Activated CD4-positive, alpha-beta memory T cell treated with anti-CD3 and anti-CD28 coated beads for 36 hours (primary cell): ENCODE data around the gene KIRREL3. TPM values are rescaled to one million over a fixed set of nuclear protein-coding genes. Genes with fewer than 3 reads are reported as not detected.

Source experiments
- CTCF ChIA-PET: fragments of 350-600 bp; sonication (Branson Sonifier 250); formaldehyde crosslinking; loops from one replicate; lab custom pipeline; 2021; ENCODE audit warnings: antibody characterized with exemption, inconsistent platforms; lab: Charles Lee
- POLR2A ChIA-PET: fragments of 350-600 bp; sonication (Branson Sonifier 250); formaldehyde crosslinking; loops from one replicate; lab custom pipeline; 2021; ENCODE audit warnings: antibody characterized with exemption; lab: Charles Lee
- DNase-seq: peaks from one replicate; pipeline ENCODE4 v3.0.0-alpha.2; 2020
- H3K27ac Mint-ChIP-seq: one replicate; pipeline ENCODE4 v1.8.0; 2021; ENCODE audit warnings: mixed read lengths
- H3K27me3 Mint-ChIP-seq: one replicate; pipeline ENCODE4 v1.8.0; 2021; ENCODE audit warnings: mixed read lengths
- H3K36me3 Mint-ChIP-seq: one replicate; pipeline ENCODE4 v1.8.0; 2021; ENCODE audit warnings: mixed read lengths
- H3K4me1 Mint-ChIP-seq: one replicate; pipeline ENCODE4 v1.8.0; 2021; ENCODE audit warnings: low read depth, mixed read lengths
- H3K4me3 Mint-ChIP-seq: one replicate; pipeline ENCODE4 v1.8.0; 2021; ENCODE audit warnings: mild to moderate bottlenecking, mixed read lengths
- H3K9me3 Mint-ChIP-seq: one replicate; pipeline ENCODE4 v1.8.0; 2021; ENCODE audit warnings: mixed read lengths
- intact Hi-C: fragments of 100-400 bp; cut with micrococcal nuclease; formaldehyde crosslinking; loops from one replicate; pipeline ENCODE4 v1.15.1; 2023
- total RNA-seq, 2 experiments: library from RNA; stranded (reverse); gene quantifications; one replicate each; pipeline ENCODE4 v1.2.3, GENCODE V29; 2021

Gene KIRREL3
- total RNA-seq, 2 experiments from 2014 or later, result not detected

DNA sequence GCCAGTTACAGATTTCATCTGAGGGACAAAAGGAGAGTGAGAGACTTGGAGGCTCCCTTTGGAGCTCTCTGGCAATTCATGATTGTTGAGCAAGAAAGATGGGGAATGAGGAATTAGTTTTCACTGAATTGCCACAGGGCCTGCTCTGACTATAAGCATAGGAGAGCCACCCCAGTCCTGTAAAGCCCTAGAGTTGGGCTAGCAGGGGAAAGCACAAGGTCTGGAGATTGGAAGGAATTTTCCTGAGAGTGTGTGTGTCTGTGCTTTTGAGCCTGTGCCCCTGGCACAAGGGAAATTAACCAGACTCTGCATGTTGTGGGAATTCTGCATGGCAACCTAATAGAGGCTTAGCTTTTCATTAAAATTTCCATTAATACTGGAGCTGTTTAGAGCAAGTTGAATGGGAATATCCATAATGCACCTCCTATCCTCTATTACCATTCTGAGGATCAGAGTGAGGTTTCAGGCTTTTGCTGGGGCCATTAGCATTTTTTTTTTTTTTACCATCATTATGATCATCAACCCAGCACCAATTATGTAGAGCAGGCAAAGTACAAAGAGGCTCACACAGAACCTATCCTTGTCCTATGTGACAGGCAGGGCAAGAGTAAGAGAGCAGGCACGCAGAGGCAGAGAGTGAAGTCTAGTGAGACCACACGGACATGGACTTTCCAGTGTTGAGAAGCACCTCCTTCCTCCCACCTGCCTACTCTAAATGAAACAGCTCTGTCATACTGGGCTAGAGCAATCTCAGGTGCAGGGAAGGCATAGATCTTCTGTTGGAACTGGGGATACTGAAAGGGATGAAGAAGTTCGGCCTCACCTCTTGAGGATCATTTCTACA lies 336.6 kb downstream of the KIRREL3 start:
- H3K9me3 Mint-ChIP-seq, result no peaks in the 10 kb centered on the region
- H3K27me3 Mint-ChIP-seq, result peaks cover 7% of the 10 kb centered on the region
- no peak overlapping the region for H3K4me3 Mint-ChIP-seq
- ChIA-PET POLR2A (no interaction called here), CTCF (no interaction called here)
- DNase-seq, result no peak
- H3K4me1 Mint-ChIP-seq, result no peaks in the 10 kb centered on the region
- H3K36me3 Mint-ChIP-seq, result no peaks in the 10 kb centered on the region
- intact Hi-C loops, result no loop called here
- no peak overlapping the region for H3K27ac Mint-ChIP-seq

- POLR2A ChIA-PET, result no interaction called here
- H3K36me3 Mint-ChIP-seq, result no peaks in the 10 kb centered on the region
- H3K9me3 Mint-ChIP-seq, result no peaks in the 10 kb centered on the region
- H3K4me3 Mint-ChIP-seq, result no peak overlapping the region
- no peak for DNase-seq
- no peak overlapping the region for H3K27ac Mint-ChIP-seq
- intact Hi-C loops, result no loop called here
- H3K27me3 Mint-ChIP-seq, result peaks cover 3% of the 10 kb centered on the region
- no peaks in the 10 kb centered on the region for H3K4me1 Mint-ChIP-seq
- CTCF ChIA-PET, result no interaction called here
Observed at GRCh38 chr11:126662035-126662790, 338.4 kb downstream of the KIRREL3 start.

GRCh38 chr11:126660761-126661425 lies 339.7 kb downstream of the KIRREL3 start:
- Mint-ChIP-seq H3K4me3 (no peak overlapping the region), H3K4me1 (no peaks in the 10 kb centered on the region), H3K36me3 (no peaks in the 10 kb centered on the region), H3K27me3 (peaks cover 2% of the 10 kb centered on the region), H3K27ac (no peak overlapping the region), H3K9me3 (no peaks in the 10 kb centered on the region)
- intact Hi-C loops, result no loop called here
- POLR2A ChIA-PET, result no interaction called here
- CTCF ChIA-PET, result no interaction called here
- no peak for DNase-seq

- no peaks in the 10 kb centered on the region for H3K36me3 Mint-ChIP-seq
- DNase-seq, result no peak
- no peak overlapping the region for H3K27ac Mint-ChIP-seq
- ChIA-PET POLR2A (no interaction called here), CTCF (no interaction called here)
- H3K9me3 Mint-ChIP-seq, result no peaks in the 10 kb centered on the region
- H3K4me3 Mint-ChIP-seq, result no peak overlapping the region
- peaks cover 2% of the 10 kb centered on the region for H3K27me3 Mint-ChIP-seq
- H3K4me1 Mint-ChIP-seq, result no peaks in the 10 kb centered on the region
- intact Hi-C loops, result no loop called here
Observed at GRCh38 chr11:126660321-126660720, 340.2 kb downstream of the KIRREL3 start.

DNA sequence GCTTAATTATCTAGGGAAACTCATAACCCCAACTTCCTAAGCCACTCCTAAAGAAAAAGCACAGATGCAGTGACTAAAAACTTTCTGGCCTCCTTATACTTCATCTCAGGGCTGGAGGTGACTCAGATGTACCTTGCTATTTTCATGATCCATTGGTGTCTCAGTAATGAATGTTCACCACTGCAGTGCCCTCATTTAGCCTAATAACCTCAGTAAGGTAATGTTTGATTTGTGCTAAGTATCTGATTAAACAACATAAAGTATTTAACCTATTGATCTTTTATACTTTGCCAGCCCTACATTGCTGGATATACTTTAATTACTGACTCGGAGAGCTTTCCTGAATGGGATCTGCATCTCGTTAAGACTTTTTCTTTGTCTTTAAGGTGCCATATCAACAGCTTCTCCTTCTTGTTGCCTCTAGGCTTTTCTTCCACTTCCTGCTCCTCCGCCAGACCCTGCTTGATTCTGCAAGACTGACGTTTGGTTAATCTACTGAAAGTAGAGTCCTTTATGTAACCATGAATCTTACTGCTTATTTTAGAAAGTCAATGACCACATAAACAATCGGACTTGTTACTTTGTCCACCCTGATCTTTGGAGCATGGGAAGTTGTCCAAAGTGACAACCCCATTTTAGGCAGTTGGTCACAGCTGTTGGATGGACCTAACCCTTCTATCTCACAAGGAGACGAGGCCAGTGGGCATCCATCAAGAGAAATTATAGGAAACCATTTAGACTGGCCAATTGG lies 342.1 kb downstream of the KIRREL3 start:
- no peaks in the 10 kb centered on the region for H3K9me3 Mint-ChIP-seq
- CTCF ChIA-PET, result no interaction called here
- H3K27me3 Mint-ChIP-seq, result peaks cover 5% of the 10 kb centered on the region
- no peaks in the 10 kb centered on the region for H3K4me1 Mint-ChIP-seq
- no peak overlapping the region for H3K27ac Mint-ChIP-seq
- no peak for DNase-seq
- POLR2A ChIA-PET, result no interaction called here
- intact Hi-C loops, result no loop called here
- H3K4me3 Mint-ChIP-seq, result no peak overlapping the region
- H3K36me3 Mint-ChIP-seq, result no peaks in the 10 kb centered on the region

DNA sequence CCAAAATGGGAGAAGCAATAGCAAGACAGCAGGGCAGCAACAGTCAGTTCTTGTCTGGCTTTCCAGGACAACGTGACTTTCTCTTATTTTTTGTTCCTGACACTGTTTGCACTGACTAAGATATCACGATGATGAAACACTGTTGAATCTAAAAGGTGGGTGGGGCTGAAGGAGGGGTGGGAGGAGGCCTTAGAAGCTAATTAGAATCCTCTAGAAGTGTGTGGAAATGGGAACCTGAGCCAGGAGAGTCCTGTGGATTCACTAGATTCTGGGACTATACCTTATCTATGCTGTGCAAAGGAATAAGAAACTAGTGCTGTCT lies 344.8 kb downstream of the KIRREL3 start:
- ChIA-PET POLR2A (no interaction called here), CTCF (no interaction called here)
- Mint-ChIP-seq H3K4me1 (no peaks in the 10 kb centered on the region), H3K4me3 (no peak overlapping the region), H3K9me3 (no peaks in the 10 kb centered on the region), H3K27me3 (peaks cover 3% of the 10 kb centered on the region), H3K36me3 (no peaks in the 10 kb centered on the region), H3K27ac (no peak overlapping the region)
- DNase-seq, result no peak
- intact Hi-C loops, result no loop called here

GRCh38 chr11:126654886-126655806 lies 345.4 kb downstream of the KIRREL3 start:
- Mint-ChIP-seq H3K27me3 (peaks cover 3% of the 10 kb centered on the region), H3K9me3 (no peaks in the 10 kb centered on the region), H3K4me1 (no peaks in the 10 kb centered on the region), H3K27ac (no peak overlapping the region), H3K4me3 (no peak overlapping the region), H3K36me3 (no peaks in the 10 kb centered on the region)
- intact Hi-C loops, result no loop called here
- ChIA-PET CTCF (no interaction called here), POLR2A (no interaction called here)
- no peak for DNase-seq

DNA sequence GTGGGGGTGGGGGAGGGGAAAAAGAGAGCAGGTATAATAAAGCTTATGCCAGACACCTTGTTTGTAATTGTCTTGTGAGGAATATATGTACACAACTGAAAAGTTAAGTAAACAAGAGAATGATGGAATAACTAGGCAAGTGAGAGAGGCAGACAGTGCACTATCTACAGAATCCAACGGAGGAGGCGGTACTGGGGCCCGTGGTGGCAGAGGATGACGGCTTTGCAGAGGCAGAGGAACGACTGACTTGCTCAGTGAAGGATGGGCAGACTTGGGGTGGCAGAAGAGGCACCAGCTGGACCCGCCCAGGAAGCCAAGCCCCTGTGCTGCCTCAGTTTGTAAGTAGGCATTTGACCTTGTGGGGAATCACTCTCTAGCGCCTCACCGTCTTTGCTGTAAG lies 347.5 kb downstream of the KIRREL3 start:
- intact Hi-C loops, result no loop called here
- no peaks in the 10 kb centered on the region for H3K36me3 Mint-ChIP-seq
- POLR2A ChIA-PET, result no interaction called here

GRCh38 chr11:126647735-126648134 lies 352.8 kb downstream of the KIRREL3 start:
- no peak for DNase-seq
- Mint-ChIP-seq H3K4me3 (no peak overlapping the region), H3K4me1 (no peaks in the 10 kb centered on the region), H3K36me3 (no peaks in the 10 kb centered on the region), H3K9me3 (no peaks in the 10 kb centered on the region), H3K27ac (no peak overlapping the region), H3K27me3 (no peaks in the 10 kb centered on the region)
- ChIA-PET CTCF (no interaction called here), POLR2A (no interaction called here)
- intact Hi-C loops, result no loop called here

More for the DNA sequence above, 347.5 kb downstream of the KIRREL3 start:
- Mint-ChIP-seq H3K4me3 (no peak overlapping the region), H3K4me1 (no peaks in the 10 kb centered on the region), H3K27me3 (peaks cover 3% of the 10 kb centered on the region), H3K9me3 (no peaks in the 10 kb centered on the region), H3K27ac (no peak overlapping the region)
- CTCF ChIA-PET, result no interaction called here
- DNase-seq, result no peak

DNA sequence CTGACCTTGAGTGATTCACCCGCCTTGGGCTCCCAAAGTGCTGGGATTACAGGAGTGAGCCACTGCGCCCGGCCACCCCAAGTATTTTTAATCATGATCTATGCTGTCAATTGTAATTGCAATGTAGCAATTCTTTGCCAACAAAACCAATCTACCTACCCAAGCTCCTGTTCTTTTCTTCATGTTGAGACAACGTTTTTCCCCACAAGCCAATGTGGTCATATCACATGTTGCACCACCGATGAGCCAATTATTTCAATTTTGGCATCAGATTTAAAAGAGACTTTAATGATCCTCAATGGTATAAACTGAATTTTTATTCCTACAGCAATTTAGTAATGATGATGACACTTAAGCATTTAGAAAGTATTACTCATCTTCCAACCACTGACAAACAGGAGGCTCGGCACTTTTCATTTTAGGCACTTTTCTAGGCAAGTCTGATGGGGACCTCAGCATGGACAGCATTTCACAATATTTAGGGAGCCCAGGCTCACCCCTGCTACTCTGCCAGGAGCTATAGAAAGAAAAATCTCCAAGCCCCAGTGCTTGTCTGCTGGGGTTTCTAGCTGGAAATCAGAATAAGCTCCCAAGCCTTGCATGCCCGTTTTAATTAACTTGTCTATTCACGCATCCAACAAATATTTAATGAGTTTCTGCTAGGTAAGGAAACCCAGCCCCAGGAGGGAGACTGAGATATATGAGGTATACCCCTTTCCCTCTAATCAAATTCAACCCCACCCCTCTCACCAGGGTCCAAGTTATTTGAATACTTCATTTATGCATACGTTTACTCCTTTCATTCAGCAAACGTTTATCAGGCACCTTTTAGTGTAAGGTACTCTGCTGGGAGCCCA lies 353.6 kb downstream of the KIRREL3 start:
- Mint-ChIP-seq H3K4me1 (no peaks in the 10 kb centered on the region), H3K27me3 (no peaks in the 10 kb centered on the region), H3K27ac (no peak overlapping the region), H3K9me3 (no peaks in the 10 kb centered on the region), H3K36me3 (no peaks in the 10 kb centered on the region), H3K4me3 (no peak overlapping the region)
- DNase-seq, result no peak
- intact Hi-C loops, result no loop called here
- ChIA-PET POLR2A (no interaction called here), CTCF (no interaction called here)

GRCh38 chr11:126645186-126645585 lies 355.4 kb downstream of the KIRREL3 start:
- Mint-ChIP-seq H3K27ac (no peak overlapping the region), H3K27me3 (peaks cover 2% of the 10 kb centered on the region), H3K9me3 (no peaks in the 10 kb centered on the region), H3K4me1 (no peaks in the 10 kb centered on the region), H3K36me3 (no peaks in the 10 kb centered on the region), H3K4me3 (no peak overlapping the region)
- CTCF ChIA-PET, result no interaction called here
- intact Hi-C loops, result no loop called here
- DNase-seq, result no peak
- POLR2A ChIA-PET, result no interaction called here
